Amniotic epithelial cell (primary cell): ENCODE results near the gene ZFAND3.
A peak's percentile ranks its signal among the peaks of the same experiment; 100 is the strongest.
"Not testable (repeated sequence)": the region's sequence is repeated elsewhere in the genome, so short reads cannot be mapped to it uniquely, and the experiment has no call there.

Experiments used
- DNase-seq: peaks from one replicate; pipeline ENCODE4 v3.0.0-alpha.2; 2010; ENCODE audit warnings: low read depth

Gene ZFAND3

GRCh38 chr6:37972994-37973757 is 153.6 kb downstream of the ZFAND3 start:
- DNase-seq: no peak

GRCh38 chr6:37974381-37974780 is 154.9 kb downstream of the ZFAND3 start:
- no peak for DNase-seq

- no peak for DNase-seq
Measured at GRCh38 chr6:37974943-37975342, 155.4 kb downstream of the ZFAND3 start.

- DNase-seq: no peak
Measured at GRCh38 chr6:37977715-37978114, 158.2 kb downstream of the ZFAND3 start.

GRCh38 chr6:37979392-37980221 is 160.1 kb downstream of the ZFAND3 start:
- DNase-seq: no peak

- no peak for DNase-seq
Measured at GRCh38 chr6:37980222-37980595, 160.7 kb downstream of the ZFAND3 start.

GRCh38 chr6:37981626-37982025 is 162.1 kb downstream of the ZFAND3 start:
- DNase-seq: no peak

- no peak for DNase-seq
Measured at GRCh38 chr6:37982317-37982716, 162.8 kb downstream of the ZFAND3 start.

GRCh38 chr6:37983720-37984501 is 164.4 kb downstream of the ZFAND3 start:
- DNase-seq: no peak

- DNase-seq: no peak
Measured at GRCh38 chr6:37984578-37984977, 165.1 kb downstream of the ZFAND3 start.

- no peak for DNase-seq
Measured at GRCh38 chr6:37985355-37985754, 165.8 kb downstream of the ZFAND3 start.

- DNase-seq: peak; percentile 62
Measured at GRCh38 chr6:37987018-37987417, 167.5 kb downstream of the ZFAND3 start.

- no peak for DNase-seq
Measured at GRCh38 chr6:37987559-37987958, 168.0 kb downstream of the ZFAND3 start.

- peak; percentile 74 for DNase-seq
Measured at GRCh38 chr6:37988127-37988526, 168.6 kb downstream of the ZFAND3 start.

GRCh38 chr6:37988696-37989095 is 169.2 kb downstream of the ZFAND3 start:
- DNase-seq: no peak

- DNase-seq: peak; percentile 83
Measured at GRCh38 chr6:37990762-37991525, 171.4 kb downstream of the ZFAND3 start.

GRCh38 chr6:37992749-37993148 is 173.2 kb downstream of the ZFAND3 start:
- DNase-seq: no peak

- DNase-seq: not testable (repeated sequence)
Measured at GRCh38 chr6:37993194-37993593, 173.7 kb downstream of the ZFAND3 start.

GRCh38 chr6:37993596-37993995 is 174.1 kb downstream of the ZFAND3 start:
- no peak for DNase-seq

- DNase-seq: no peak
Measured at GRCh38 chr6:37994223-37994622, 174.7 kb downstream of the ZFAND3 start.

GRCh38 chr6:37998366-37998765 is 178.8 kb downstream of the ZFAND3 start:
- DNase-seq: no peak

GRCh38 chr6:38001386-38001785 is 181.9 kb downstream of the ZFAND3 start:
- DNase-seq: no peak
